Left lung (tissue), 10 donors: ENCODE data around the gene ZNF844. TPM values are rescaled to one million over a fixed set of nuclear protein-coding genes. Genes with fewer than 3 reads are reported as not detected.
A peak's percentile ranks its signal among the peaks of the same experiment; 100 is the strongest.

Experiments used
- ATAC-seq: fragments of 200-7000 bp; cut with Tn5 transposase; one replicate; pipeline ENCODE4 v1.9.1; 2020; ENCODE audit warnings: moderate library complexity
- DNase-seq, 4 donors: peaks; one replicate each; pipeline ENCODE4 v3.0.0-alpha.2; 2013 to 2020
- H3K27ac ChIP-seq, 2 donors: fragments of 200-600 bp; sonication (generic) in 1 of 2; one replicate each; pipeline versions ENCODE4 v1.5.0 to v1.8.0; 2020 to 2021
- H3K27me3 ChIP-seq, 2 donors: fragments of 200-600 bp; sonication (generic) in 1 of 2; one replicate each; pipeline versions ENCODE4 v1.5.0 to v1.8.0; 2020 to 2021
- H3K36me3 ChIP-seq, 2 donors: fragments of 200-600 bp; sonication (generic) in 1 of 2; one replicate each; pipeline versions ENCODE4 v1.5.0 to v1.8.0; 2020 to 2021
- H3K4me1 ChIP-seq, 2 donors: fragments of 200-600 bp; one replicate each; pipeline ENCODE4 v1.8.0; 2021
- H3K4me3 ChIP-seq, 2 donors: fragments of 200-600 bp; sonication (generic) in 1 of 2; one replicate each; pipeline versions ENCODE4 v1.5.0 to v1.8.0; 2020 to 2021; ENCODE audit warnings: mild to moderate bottlenecking in 1 of 2
- H3K9me3 ChIP-seq, 2 donors: fragments of 200-600 bp; sonication (generic) in 1 of 2; one replicate each; pipeline versions ENCODE4 v1.5.0 to v1.8.0; 2020 to 2021
- CTCF ChIP-seq, 2 donors: fragments of 200-600 bp; sonication (generic) in 1 of 2; IDR thresholded peaks; one replicate each; pipeline versions ENCODE4 v1.5.0 to v1.8.0; 2021; ENCODE audit warnings: antibody characterized with exemption in 2 of 2
- intact Hi-C, 2 donors: fragments of 100-400 bp; cut with DNase I; formaldehyde crosslinking; loops; one replicate each; pipeline versions ENCODE4 v1.11.2 to v1.14.2; 2022
- polyA plus RNA-seq, 6 donors: library from polyadenylated mRNA; unstranded; fragments of 120-200 nt; gene quantifications; one replicate each; pipeline ENCODE4 v1.2.1, GENCODE V29; 2013; ENCODE audit not compliant: insufficient read length in 6 of 6
- total RNA-seq, 2 donors: library from RNA; stranded (reverse); fragmentation: NEBNext Ultra II Directional; extraction: Animal tissue kit (Norgen Biotek cat#: 25700); gene quantifications; one replicate each; pipeline ENCODE4 v1.2.1, GENCODE V29; 2021
- donor health status: DM: no; HTN: yes; CAD: no.
- donor health status: DM: no; HTN: no; CAD: no.

The ZNF844 gene
- total and polyA plus RNA-seq, 8 donors, result 7.6 to 26.7 (median 21.0) TPM

GRCh38 chr19:12111943-12112637 lies 47.6 kb downstream of the ZNF844 start:
- no peak for ATAC-seq

GRCh38 chr19:12112701-12113100 lies 48.2 kb downstream of the ZNF844 start:
- DNase-seq (no peak), ATAC-seq (no peak)
- no peaks in the 10 kb centered on the region for H3K27me3 ChIP-seq
- TF ChIP-seq CTCF (IDR thresholded peaks at IDR 0.05), result no peak
- H3K9me3 ChIP-seq, result peaks cover 0 to 68% of the 10 kb centered on the region in 2 donors
- no peaks in the 10 kb centered on the region for H3K4me1 ChIP-seq
- no peak overlapping the region for H3K4me3 ChIP-seq
- H3K36me3 ChIP-seq, result peaks cover 0 to 37% of the 10 kb centered on the region in 2 donors
- no peak overlapping the region for H3K27ac ChIP-seq
- intact Hi-C loops, result no loop called here

More at GRCh38 chr19:12111943-12112637, 47.6 kb downstream of the ZNF844 start:
- no peak for DNase-seq
- no peaks in the 10 kb centered on the region for H3K27me3 ChIP-seq
- no peak for TF ChIP-seq CTCF (IDR thresholded peaks at IDR 0.05)
- intact Hi-C loops, result no loop called here
- H3K4me1 ChIP-seq, result no peaks in the 10 kb centered on the region
- H3K4me3 ChIP-seq, result no peak overlapping the region
- H3K9me3 ChIP-seq, result peaks cover 0 to 66% of the 10 kb centered on the region in 2 donors
- H3K27ac ChIP-seq, result no peak overlapping the region
- H3K36me3 ChIP-seq, result peaks cover 0 to 37% of the 10 kb centered on the region in 2 donors

GRCh38 chr19:12113121-12113520 lies 48.6 kb downstream of the ZNF844 start:
- Histone ChIP-seq H3K9me3 (peaks cover 0 to 68% of the 10 kb centered on the region in 2 donors), H3K27me3 (no peaks in the 10 kb centered on the region), H3K36me3 (peaks cover 0 to 37% of the 10 kb centered on the region in 2 donors), H3K27ac (no peak overlapping the region), H3K4me3 (no peak overlapping the region), H3K4me1 (no peaks in the 10 kb centered on the region)
- intact Hi-C loops, result no loop called here
- no peak for DNase-seq
- ATAC-seq, result no peak
- TF ChIP-seq CTCF (IDR thresholded peaks at IDR 0.05), result no peak

GRCh38 chr19:12117201-12117970 lies 52.9 kb downstream of the ZNF844 start:
- no peaks in the 10 kb centered on the region for H3K4me1 ChIP-seq
- ATAC-seq, result no peak
- no peaks in the 10 kb centered on the region for H3K27me3 ChIP-seq
- H3K4me3 ChIP-seq, result no peak overlapping the region
- TF ChIP-seq CTCF (IDR thresholded peaks at IDR 0.05), result no peak
- H3K36me3 ChIP-seq, result peaks cover 0 to 8% of the 10 kb centered on the region in 2 donors
- DNase-seq, result no peak
- H3K9me3 ChIP-seq, result peaks cover 0 to 38% of the 10 kb centered on the region in 2 donors
- intact Hi-C loops, result no loop called here
- H3K27ac ChIP-seq, result no peak overlapping the region

GRCh38 chr19:12126707-12127106 lies 62.2 kb downstream of the ZNF844 start:
- H3K4me1 ChIP-seq, result no peaks in the 10 kb centered on the region
- H3K27me3 ChIP-seq, result no peaks in the 10 kb centered on the region
- H3K4me3 ChIP-seq, result no peak overlapping the region
- intact Hi-C loops, result no loop called here
- H3K9me3 ChIP-seq, result peaks cover 0 to 23% of the 10 kb centered on the region in 2 donors
- peaks cover 0 to 3% of the 10 kb centered on the region in 2 donors for H3K36me3 ChIP-seq
- no peak overlapping the region for H3K27ac ChIP-seq
- ATAC-seq (peak; percentile 54), DNase-seq (no peak)
- peak; percentile 26 to 50 for TF ChIP-seq CTCF (IDR thresholded peaks at IDR 0.05)
